H1 (cell line): ENCODE data around the gene GATA5. TPM values are rescaled to one million over a fixed set of nuclear protein-coding genes. Genes with fewer than 3 reads are reported as not detected.
A peak's percentile ranks its signal among the peaks of the same experiment; 100 is the strongest.

Source experiments
- CTCF ChIA-PET: fragments of 300-600 bp; sonication (Branson Sonifier 250); formaldehyde crosslinking; loops from one replicate; lab custom pipeline; 2021; ENCODE audit not compliant: partially characterized antibody; lab: Charles Lee
- POLR2A ChIA-PET: fragments of 300-600 bp; sonication (Branson Sonifier 250); formaldehyde crosslinking; loops from one replicate; lab custom pipeline; 2021; ENCODE audit warnings: inconsistent platforms; ENCODE audit not compliant: partially characterized antibody; lab: Charles Lee
- DNase-seq, 2 experiments: peaks; one replicate each; pipeline versions ENCODE4 v3.0.0 to v3.0.0-alpha.2; 2010 to 2022; ENCODE audit warnings: low spot score in 2 of 2, low read depth in 1 of 2, mixed read lengths in 1 of 2
- FAIRE-seq: peaks from 2 replicates; lab custom pipeline; 2011; peaks lifted over from hg19 to GRCh38; lab: Jason Lieb, UNC
- H2AFZ ChIP-seq: 2 replicates; pipeline ENCODE4 v1.8.1; 2012; ENCODE audit warnings: low read length, inconsistent platforms
- H2AK5ac ChIP-seq: 2 replicates; pipeline ENCODE4 v1.6.1; 2013; ENCODE audit warnings: low read depth, low read length
- H2BK120ac ChIP-seq: replicated peaks from 2 replicates; pipeline ENCODE3; 2013; ENCODE audit warnings: low read depth, low read length, inconsistent platforms
- H2BK12ac ChIP-seq: 2 replicates; pipeline ENCODE4 v1.6.1; 2013; ENCODE audit warnings: low read depth, low read length
- H2BK15ac ChIP-seq: 2 replicates; pipeline ENCODE4 v1.6.1; 2013; ENCODE audit warnings: low read length
- H2BK20ac ChIP-seq: 2 replicates; pipeline ENCODE4 v1.6.1; 2013; ENCODE audit warnings: low read length
- H2BK5ac ChIP-seq: 2 replicates; pipeline ENCODE4 v1.6.1; 2013; ENCODE audit warnings: low read depth, low read length
- H3K14ac ChIP-seq: 2 replicates; pipeline ENCODE4 v1.6.1; 2013; ENCODE audit warnings: inconsistent platforms; ENCODE audit not compliant: insufficient read length
- H3K18ac ChIP-seq: 2 replicates; pipeline ENCODE4 v1.6.1; 2013; ENCODE audit warnings: low read length; ENCODE audit errors: extremely low read depth
- H3K23ac ChIP-seq: 2 replicates; pipeline ENCODE4 v1.6.1; 2013; ENCODE audit warnings: inconsistent platforms; ENCODE audit not compliant: insufficient read length
- H3K23me2 ChIP-seq: 2 replicates; pipeline ENCODE4 v1.6.1; 2013; ENCODE audit warnings: low read depth, low read length
- H3K27ac ChIP-seq: 2 replicates; pipeline ENCODE4 v1.6.1; 2011; ENCODE audit warnings: low read depth, low read length, inconsistent platforms
- H3K27me3 ChIP-seq, 4 experiments: replicated peaks in 1 of 4; 1 replicate in 1 of 4; 2 replicates in 3 of 4; pipeline versions ENCODE4 v1.6.1 to v1.8.1; 2011 to 2013; ENCODE audit warnings: low read length in 3 of 4, mild to moderate bottlenecking in 3 of 4, inconsistent platforms in 2 of 4, mixed read lengths in 2 of 4, moderate library complexity in 1 of 4; ENCODE audit not compliant: control insufficient read depth in 3 of 4, insufficient read depth in 3 of 4; ENCODE audit errors: extremely low read depth in 1 of 4
- H3K36me3 ChIP-seq, 4 experiments: 2 replicates each; pipeline versions ENCODE4 v1.6.1 to v1.8.1; 2011 to 2013; ENCODE audit warnings: mild to moderate bottlenecking in 4 of 4, low read length in 3 of 4, moderate library complexity in 2 of 4, control low read depth in 1 of 4, inconsistent platforms in 1 of 4; ENCODE audit not compliant: insufficient read depth in 4 of 4, control insufficient read depth in 2 of 4
- H3K4ac ChIP-seq: replicated peaks from 2 replicates; pipeline ENCODE3; 2013; ENCODE audit warnings: low read length, low read depth, mixed read lengths, inconsistent platforms; ENCODE audit not compliant: insufficient read length
- H3K4me1 ChIP-seq, 4 experiments: replicated peaks in 1 of 4; 1 replicate in 1 of 4; 2 replicates in 3 of 4; pipeline versions ENCODE4 v1.6.1 to v1.8.1; 2011 to 2013; ENCODE audit warnings: low read length in 3 of 4, inconsistent platforms in 2 of 4, mixed read lengths in 1 of 4; ENCODE audit not compliant: insufficient read depth in 4 of 4, control insufficient read depth in 3 of 4
- H3K4me2 ChIP-seq, 2 experiments: 2 replicates each; pipeline versions ENCODE4 v1.6.1 to v1.8.1; 2011 to 2013; ENCODE audit warnings: low read depth in 2 of 2, low read length in 2 of 2, control low read depth in 1 of 2, inconsistent platforms in 1 of 2, mild to moderate bottlenecking in 1 of 2; ENCODE audit not compliant: insufficient read depth in 1 of 2
- H3K4me3 ChIP-seq, 4 experiments: fragments of 200-600, 300-600 bp in 1 of 4; sonication (generic), shearing (Covaris generic), sonication (Bioruptor Twin) in 1 of 4; 2 replicates each; pipeline versions ENCODE4 v1.5.1 to v1.8.1; 2011 to 2016; ENCODE audit warnings: low read length in 4 of 4, low read depth in 3 of 4, control low read depth in 2 of 4, inconsistent platforms in 2 of 4, mild to moderate bottlenecking in 2 of 4, mixed read lengths in 1 of 4, moderate library complexity in 1 of 4; ENCODE audit not compliant: insufficient read depth in 2 of 4; ENCODE audit errors: extremely low read depth in 1 of 4
- H3K56ac ChIP-seq: replicated peaks from 2 replicates; pipeline ENCODE3; 2013; ENCODE audit warnings: low read depth, mild to moderate bottlenecking, mixed read lengths, low read length, inconsistent platforms; ENCODE audit not compliant: insufficient read length
- H3K79me1 ChIP-seq: 2 replicates; pipeline ENCODE4 v1.6.1; 2013; ENCODE audit warnings: low read depth, low read length, control low read depth
- H3K79me2 ChIP-seq, 2 experiments: 2 replicates each; pipeline versions ENCODE4 v1.6.1 to v1.8.1; 2012 to 2013; ENCODE audit warnings: low read length in 2 of 2, mild to moderate bottlenecking in 2 of 2, inconsistent platforms in 1 of 2; ENCODE audit not compliant: insufficient read depth in 2 of 2, control insufficient read depth in 1 of 2
- H3K9ac ChIP-seq, 4 experiments: replicated peaks in 1 of 4; 1 replicate in 1 of 4; 2 replicates in 3 of 4; pipeline versions ENCODE4 v1.6.1 to v1.8.1; 2011 to 2013; ENCODE audit warnings: low read depth in 3 of 4, low read length in 3 of 4, control low read depth in 2 of 4, mild to moderate bottlenecking in 2 of 4, moderate library complexity in 2 of 4, inconsistent platforms in 1 of 4; ENCODE audit errors: extremely low read depth in 1 of 4
- H3K9me3 ChIP-seq, 2 experiments: 2 replicates each; pipeline versions ENCODE4 v1.6.1 to v1.8.1; 2012 to 2013; ENCODE audit warnings: mild to moderate bottlenecking in 2 of 2, moderate library complexity in 2 of 2, control low read depth in 1 of 2, inconsistent platforms in 1 of 2, low read depth in 1 of 2, low read length in 1 of 2, mixed read lengths in 1 of 2; ENCODE audit not compliant: insufficient read depth in 2 of 2
- H4K20me1 ChIP-seq, 2 experiments: replicated peaks in 1 of 2; 2 replicates each; pipeline versions ENCODE3 to v1.8.1; 2011 to 2013; ENCODE audit warnings: inconsistent platforms in 2 of 2, low read length in 2 of 2, mild to moderate bottlenecking in 1 of 2; ENCODE audit not compliant: insufficient read depth in 2 of 2, control insufficient read depth in 1 of 2
- H4K5ac ChIP-seq: 2 replicates; pipeline ENCODE4 v1.6.1; 2013; ENCODE audit warnings: low read length, low read depth, mixed read lengths, inconsistent platforms; ENCODE audit not compliant: insufficient read length
- H4K8ac ChIP-seq: 2 replicates; pipeline ENCODE4 v1.8.0; 2013; ENCODE audit warnings: mild to moderate bottlenecking, moderate library complexity, low read length, inconsistent platforms; ENCODE audit not compliant: insufficient read depth; ENCODE audit errors: extremely low read depth
- H4K91ac ChIP-seq: replicated peaks from 2 replicates; pipeline ENCODE3; 2013; ENCODE audit warnings: low read length, mixed read lengths, inconsistent platforms; ENCODE audit not compliant: insufficient read length
- BACH1 ChIP-seq: IDR thresholded peaks from 2 replicates; pipeline ENCODE4 v1.6.1; 2012; ENCODE audit warnings: low read length, improper control_type of control experiment
- E2F6 ChIP-seq: IDR thresholded peaks from 2 replicates; pipeline ENCODE4 v1.6.1; 2012; ENCODE audit warnings: inconsistent platforms
- EZH2 ChIP-seq: fragments of 200-600 bp; sonication (generic); IDR thresholded peaks from 2 replicates; pipeline ENCODE4 v1.7.1; 2012; ENCODE audit warnings: low read depth, mild to moderate bottlenecking, moderate library complexity, low read length, inconsistent platforms; ENCODE audit not compliant: severe bottlenecking
- GTF2F1 ChIP-seq: IDR thresholded peaks from 2 replicates; pipeline ENCODE4 v1.6.1; 2012; ENCODE audit warnings: low read depth, low read length, improper control_type of control experiment, borderline replicate concordance
- HDAC6 ChIP-seq: IDR thresholded peaks from one replicate; pipeline ENCODE4 v1.7.1; 2012; ENCODE audit warnings: low read depth, mild to moderate bottlenecking, inconsistent platforms, low read length, moderate library complexity
- JUN ChIP-seq: IDR thresholded peaks from 2 replicates; pipeline ENCODE4 v1.6.1; 2011; ENCODE audit warnings: low read depth, mild to moderate bottlenecking, improper control_type of control experiment, low read length
- KDM4A ChIP-seq: IDR thresholded peaks from one replicate; pipeline ENCODE4 v1.7.1; 2012; ENCODE audit warnings: low read depth, mild to moderate bottlenecking, moderate library complexity, low read length, inconsistent platforms; ENCODE audit not compliant: severe bottlenecking
- MAX ChIP-seq: IDR thresholded peaks from 2 replicates; pipeline ENCODE4 v1.6.1; 2012; ENCODE audit warnings: inconsistent platforms
- RNF2 ChIP-seq: fragments of 200-900, 300-1000 bp; sonication (generic); IDR thresholded peaks from 2 replicates; pipeline ENCODE4 v1.7.1; 2016; ENCODE audit warnings: borderline replicate concordance, low read depth, mild to moderate bottlenecking, antibody characterized with exemption, low read length; ENCODE audit not compliant: poor library complexity, severe bottlenecking; ENCODE audit errors: missing control alignments
- TEAD4 ChIP-seq: IDR thresholded peaks from 2 replicates; pipeline ENCODE4 v1.6.1; 2012; ENCODE audit warnings: low read depth, low read length, inconsistent platforms, mixed read lengths
- WGBS, 2 experiments: shearing (Covaris generic) in 1 of 2; methylation state at CpG; one replicate each; pipeline versions ENCODE4 v1.1.6 to v1.1.7; 2013 to 2015; ENCODE audit warnings: low lambda C conversion rate in 2 of 2, mixed read lengths in 2 of 2, inconsistent platforms in 1 of 2, low coverage in 1 of 2, missing lambda C conversion rate in 1 of 2; ENCODE audit not compliant: insufficient replicate concordance in 2 of 2, insufficient coverage in 1 of 2, insufficient read length in 1 of 2; ENCODE audit errors: extremely low coverage in 1 of 2, missing lambda C conversion rate in 1 of 2; 5-methylcytosine and 5-hydroxymethylcytosine counted together
- polyA plus RNA-seq, 7 experiments: library from polyadenylated mRNA; depleted of rRNA in 3 of 7; stranded (reverse) in 5 of 7; unstranded in 2 of 7; fragments of >200 nt in 5 of 7; fragments of 200-250 nt in 2 of 7; gene quantifications; 1 replicate in 5 of 7; 2 replicates in 1 of 7; 4 replicates in 1 of 7; pipeline versions ENCODE4 v1.2.1 to v1.2.3, GENCODE V29; 2011 to 2013; ENCODE audit warnings: missing spikeins in 2 of 7, mixed read lengths in 2 of 7
- total RNA-seq: library from RNA; stranded (reverse); fragmentation: NEBNext Ultra II Directional; extraction: Animal tissue kit (Norgen Biotek cat#: 25700); gene quantifications from 2 replicates; pipeline ENCODE4 v1.2.1, GENCODE V29; 2021

Gene GATA5
- total and polyA plus RNA-seq, 2 of the 8 experiments (the other 6 are each of a cell fraction or from before 2014, with no cell fraction given): 0.08 to 0.11 TPM

GRCh38 chr20:62476056-62476838 lies 452 bp upstream of the GATA5 start:
- Histone ChIP-seq H2BK20ac (no peak overlapping the region), H4K8ac (peak overlapping the region; percentile 84; the same call in 1 of the 2 replicates), H3K23ac (no peak overlapping the region), H3K36me3 (peaks cover 0 to 7% (median 0%) of the 10 kb centered on the region in 4 experiments; a peak in 1 of 8 replicates), H3K23me2 (peaks cover 21% of the 10 kb centered on the region; the same call in 1 of the 2 replicates), H3K79me1 (no peaks in the 10 kb centered on the region), H3K4me3 (peak overlapping the region; percentile 25 to 63 (median 32); a peak in 7 of 8 replicates), H3K27ac (no peak overlapping the region), H3K4me2 (peak overlapping the region; percentile 69 to 86), H3K4me1 (peaks cover 0 to 19% (median 9%) of the 10 kb centered on the region in 4 experiments; a peak in 6 of 7 replicates), H2BK120ac (no peak overlapping the region), H4K5ac (no peak overlapping the region), H3K79me2 (no peaks in the 10 kb centered on the region), H3K56ac (no peak overlapping the region), H2BK12ac (no peak overlapping the region), H3K14ac (no peak overlapping the region), H3K27me3 (peaks cover 65 to 84% (median 83%) of the 10 kb centered on the region in 4 experiments), H3K9me3 (no peaks in the 10 kb centered on the region), H3K4ac (no peak overlapping the region), H3K9ac (no peak overlapping the region), H2BK15ac (no peak overlapping the region), H2AK5ac (no peak overlapping the region), H3K18ac (peak overlapping the region; percentile 48), H4K20me1 (peaks cover 3 to 4% of the 10 kb centered on the region in 2 experiments), H2BK5ac (no peak overlapping the region), H4K91ac (no peak overlapping the region), H2AFZ (no peak overlapping the region; the same call in 1 of the 2 replicates)
- DNase-seq (peak in 1 of 2 experiments; percentile 78), FAIRE-seq (no peak)
- POLR2A ChIA-PET: no interaction called here
- CTCF ChIA-PET: interaction anchor here (0.7 to 1.7 kb wide), 3 partner anchors 23 to 47 kb away, joined by 3 read pairs; no protein-coding TSS in a partner anchor
- WGBS, 2 experiments: 2% methylated on average over 46 of the region's 82 CpGs; no CpG with 5 or more reads in 1 of the 2 experiments
- TF ChIP-seq MAX: 0 out of 2 replicates have a peak, but pooled peaks have one; percentile 39
- TF ChIP-seq TEAD4: no peak
- no peak for TF ChIP-seq BACH1
- no peak for TF ChIP-seq HDAC6
- TF ChIP-seq EZH2: peak; percentile 80
- peak; percentile 92 for TF ChIP-seq RNF2
- peak; percentile 51 for TF ChIP-seq KDM4A
- TF ChIP-seq JUN: no peak
- no peak for TF ChIP-seq GTF2F1
- no peak; the same call in 1 of the 2 replicates for TF ChIP-seq E2F6
